H1 (cell line): ENCODE measurements around the gene CNN3. TPM values are rescaled to one million over a fixed set of nuclear protein-coding genes. Genes with fewer than 3 reads are reported as not detected.

Source experiments
- CTCF ChIA-PET: fragments of 300-600 bp; sonication (Branson Sonifier 250); formaldehyde crosslinking; loops from one replicate; lab custom pipeline; 2021; ENCODE audit not compliant: partially characterized antibody; lab: Charles Lee
- POLR2A ChIA-PET: fragments of 300-600 bp; sonication (Branson Sonifier 250); formaldehyde crosslinking; loops from one replicate; lab custom pipeline; 2021; ENCODE audit warnings: inconsistent platforms; ENCODE audit not compliant: partially characterized antibody; lab: Charles Lee
- DNase-seq, 2 experiments: peaks; one replicate each; pipeline versions ENCODE4 v3.0.0 to v3.0.0-alpha.2; 2010 to 2022; ENCODE audit warnings: low spot score in 2 of 2, low read depth in 1 of 2, mixed read lengths in 1 of 2
- FAIRE-seq: peaks from 2 replicates; lab custom pipeline; 2011; peaks lifted over from hg19 to GRCh38; lab: Jason Lieb, UNC
- H2AFZ ChIP-seq: 2 replicates; pipeline ENCODE4 v1.8.1; 2012; ENCODE audit warnings: low read length, inconsistent platforms
- H2AK5ac ChIP-seq: 2 replicates; pipeline ENCODE4 v1.6.1; 2013; ENCODE audit warnings: low read depth, low read length
- H2BK120ac ChIP-seq: replicated peaks from 2 replicates; pipeline ENCODE3; 2013; ENCODE audit warnings: low read depth, low read length, inconsistent platforms
- H2BK12ac ChIP-seq: 2 replicates; pipeline ENCODE4 v1.6.1; 2013; ENCODE audit warnings: low read depth, low read length
- H2BK15ac ChIP-seq: 2 replicates; pipeline ENCODE4 v1.6.1; 2013; ENCODE audit warnings: low read length
- H2BK20ac ChIP-seq: 2 replicates; pipeline ENCODE4 v1.6.1; 2013; ENCODE audit warnings: low read length
- H2BK5ac ChIP-seq: 2 replicates; pipeline ENCODE4 v1.6.1; 2013; ENCODE audit warnings: low read depth, low read length
- H3K14ac ChIP-seq: 2 replicates; pipeline ENCODE4 v1.6.1; 2013; ENCODE audit warnings: inconsistent platforms; ENCODE audit not compliant: insufficient read length
- H3K18ac ChIP-seq: 2 replicates; pipeline ENCODE4 v1.6.1; 2013; ENCODE audit warnings: low read length; ENCODE audit errors: extremely low read depth
- H3K23ac ChIP-seq: 2 replicates; pipeline ENCODE4 v1.6.1; 2013; ENCODE audit warnings: inconsistent platforms; ENCODE audit not compliant: insufficient read length
- H3K23me2 ChIP-seq: 2 replicates; pipeline ENCODE4 v1.6.1; 2013; ENCODE audit warnings: low read depth, low read length
- H3K27ac ChIP-seq: 2 replicates; pipeline ENCODE4 v1.6.1; 2011; ENCODE audit warnings: low read depth, low read length, inconsistent platforms
- H3K27me3 ChIP-seq, 4 experiments: replicated peaks in 1 of 4; 1 replicate in 1 of 4; 2 replicates in 3 of 4; pipeline versions ENCODE4 v1.6.1 to v1.8.1; 2011 to 2013; ENCODE audit warnings: low read length in 3 of 4, mild to moderate bottlenecking in 3 of 4, inconsistent platforms in 2 of 4, mixed read lengths in 2 of 4, moderate library complexity in 1 of 4; ENCODE audit not compliant: control insufficient read depth in 3 of 4, insufficient read depth in 3 of 4; ENCODE audit errors: extremely low read depth in 1 of 4
- H3K36me3 ChIP-seq, 4 experiments: 2 replicates each; pipeline versions ENCODE4 v1.6.1 to v1.8.1; 2011 to 2013; ENCODE audit warnings: mild to moderate bottlenecking in 4 of 4, low read length in 3 of 4, moderate library complexity in 2 of 4, control low read depth in 1 of 4, inconsistent platforms in 1 of 4; ENCODE audit not compliant: insufficient read depth in 4 of 4, control insufficient read depth in 2 of 4
- H3K4ac ChIP-seq: replicated peaks from 2 replicates; pipeline ENCODE3; 2013; ENCODE audit warnings: low read length, low read depth, mixed read lengths, inconsistent platforms; ENCODE audit not compliant: insufficient read length
- H3K4me1 ChIP-seq, 4 experiments: replicated peaks in 1 of 4; 1 replicate in 1 of 4; 2 replicates in 3 of 4; pipeline versions ENCODE4 v1.6.1 to v1.8.1; 2011 to 2013; ENCODE audit warnings: low read length in 3 of 4, inconsistent platforms in 2 of 4, mixed read lengths in 1 of 4; ENCODE audit not compliant: insufficient read depth in 4 of 4, control insufficient read depth in 3 of 4
- H3K4me2 ChIP-seq, 2 experiments: 2 replicates each; pipeline versions ENCODE4 v1.6.1 to v1.8.1; 2011 to 2013; ENCODE audit warnings: low read depth in 2 of 2, low read length in 2 of 2, control low read depth in 1 of 2, inconsistent platforms in 1 of 2, mild to moderate bottlenecking in 1 of 2; ENCODE audit not compliant: insufficient read depth in 1 of 2
- H3K4me3 ChIP-seq, 4 experiments: fragments of 200-600, 300-600 bp in 1 of 4; sonication (generic), shearing (Covaris generic), sonication (Bioruptor Twin) in 1 of 4; 2 replicates each; pipeline versions ENCODE4 v1.5.1 to v1.8.1; 2011 to 2016; ENCODE audit warnings: low read length in 4 of 4, low read depth in 3 of 4, control low read depth in 2 of 4, inconsistent platforms in 2 of 4, mild to moderate bottlenecking in 2 of 4, mixed read lengths in 1 of 4, moderate library complexity in 1 of 4; ENCODE audit not compliant: insufficient read depth in 2 of 4; ENCODE audit errors: extremely low read depth in 1 of 4
- H3K56ac ChIP-seq: replicated peaks from 2 replicates; pipeline ENCODE3; 2013; ENCODE audit warnings: low read depth, mild to moderate bottlenecking, mixed read lengths, low read length, inconsistent platforms; ENCODE audit not compliant: insufficient read length
- H3K79me1 ChIP-seq: 2 replicates; pipeline ENCODE4 v1.6.1; 2013; ENCODE audit warnings: low read depth, low read length, control low read depth
- H3K79me2 ChIP-seq, 2 experiments: 2 replicates each; pipeline versions ENCODE4 v1.6.1 to v1.8.1; 2012 to 2013; ENCODE audit warnings: low read length in 2 of 2, mild to moderate bottlenecking in 2 of 2, inconsistent platforms in 1 of 2; ENCODE audit not compliant: insufficient read depth in 2 of 2, control insufficient read depth in 1 of 2
- H3K9ac ChIP-seq, 4 experiments: replicated peaks in 1 of 4; 1 replicate in 1 of 4; 2 replicates in 3 of 4; pipeline versions ENCODE4 v1.6.1 to v1.8.1; 2011 to 2013; ENCODE audit warnings: low read depth in 3 of 4, low read length in 3 of 4, control low read depth in 2 of 4, mild to moderate bottlenecking in 2 of 4, moderate library complexity in 2 of 4, inconsistent platforms in 1 of 4; ENCODE audit errors: extremely low read depth in 1 of 4
- H3K9me3 ChIP-seq, 2 experiments: 2 replicates each; pipeline versions ENCODE4 v1.6.1 to v1.8.1; 2012 to 2013; ENCODE audit warnings: mild to moderate bottlenecking in 2 of 2, moderate library complexity in 2 of 2, control low read depth in 1 of 2, inconsistent platforms in 1 of 2, low read depth in 1 of 2, low read length in 1 of 2, mixed read lengths in 1 of 2; ENCODE audit not compliant: insufficient read depth in 2 of 2
- H4K20me1 ChIP-seq, 2 experiments: replicated peaks in 1 of 2; 2 replicates each; pipeline versions ENCODE3 to v1.8.1; 2011 to 2013; ENCODE audit warnings: inconsistent platforms in 2 of 2, low read length in 2 of 2, mild to moderate bottlenecking in 1 of 2; ENCODE audit not compliant: insufficient read depth in 2 of 2, control insufficient read depth in 1 of 2
- H4K5ac ChIP-seq: 2 replicates; pipeline ENCODE4 v1.6.1; 2013; ENCODE audit warnings: low read length, low read depth, mixed read lengths, inconsistent platforms; ENCODE audit not compliant: insufficient read length
- H4K8ac ChIP-seq: 2 replicates; pipeline ENCODE4 v1.8.0; 2013; ENCODE audit warnings: mild to moderate bottlenecking, moderate library complexity, low read length, inconsistent platforms; ENCODE audit not compliant: insufficient read depth; ENCODE audit errors: extremely low read depth
- H4K91ac ChIP-seq: replicated peaks from 2 replicates; pipeline ENCODE3; 2013; ENCODE audit warnings: low read length, mixed read lengths, inconsistent platforms; ENCODE audit not compliant: insufficient read length
- ASH2L ChIP-seq: fragments of 200-600, 300-600 bp; sonication (generic); IDR thresholded peaks from one replicate; pipeline ENCODE4 v1.7.1; 2017; ENCODE audit warnings: low read length
- BACH1 ChIP-seq: IDR thresholded peaks from 2 replicates; pipeline ENCODE4 v1.6.1; 2012; ENCODE audit warnings: low read length, improper control_type of control experiment
- CBX8 ChIP-seq: fragments of 300-800, 300-1000 bp; sonication (generic); IDR thresholded peaks from 2 replicates; pipeline ENCODE4 v1.7.1; 2016; ENCODE audit warnings: low read depth, low read length, borderline replicate concordance
- CTBP2 ChIP-seq: IDR thresholded peaks from 2 replicates; pipeline ENCODE4 v1.7.0; 2011; ENCODE audit warnings: borderline replicate concordance, mild to moderate bottlenecking, moderate library complexity, mixed read lengths, low read length; ENCODE audit not compliant: insufficient read depth, insufficient read length
- E2F6 ChIP-seq: IDR thresholded peaks from 2 replicates; pipeline ENCODE4 v1.6.1; 2012; ENCODE audit warnings: inconsistent platforms
- KDM4A ChIP-seq: IDR thresholded peaks from one replicate; pipeline ENCODE4 v1.7.1; 2012; ENCODE audit warnings: low read depth, mild to moderate bottlenecking, moderate library complexity, low read length, inconsistent platforms; ENCODE audit not compliant: severe bottlenecking
- MAX ChIP-seq: IDR thresholded peaks from 2 replicates; pipeline ENCODE4 v1.6.1; 2012; ENCODE audit warnings: inconsistent platforms
- POLR2A ChIP-seq, 2 experiments: IDR thresholded peaks; 1 replicate in 1 of 2; 2 replicates in 1 of 2; pipeline ENCODE4 v1.6.1; 2011; ENCODE audit warnings: low read depth in 2 of 2, low read length in 2 of 2, mild to moderate bottlenecking in 2 of 2; ENCODE audit errors: control extremely low read depth in 1 of 2
- RAD21 ChIP-seq, 2 experiments: IDR thresholded peaks in 1 of 2; conservative IDR thresholded peaks in 1 of 2; 2 replicates each; pipeline ENCODE4 v1.6.1; 2011; ENCODE audit warnings: low read depth in 2 of 2, low read length in 2 of 2, improper control_type of control experiment in 1 of 2, inconsistent platforms in 1 of 2, mild to moderate bottlenecking in 1 of 2, moderate library complexity in 1 of 2
- SIX5 ChIP-seq: IDR thresholded peaks from 2 replicates; pipeline ENCODE4 v1.6.1; 2011; ENCODE audit warnings: mild to moderate bottlenecking, low read depth, low read length
- SP2 ChIP-seq: IDR thresholded peaks from 2 replicates; pipeline ENCODE4 v1.6.1; 2012; ENCODE audit warnings: mild to moderate bottlenecking, low read length, inconsistent platforms
- SUZ12 ChIP-seq: fragments of 200-600 bp; sonication (generic); IDR thresholded peaks from 2 replicates; pipeline ENCODE4 v1.6.1; 2012; ENCODE audit warnings: mild to moderate bottlenecking, inconsistent platforms, low read length, moderate library complexity, mixed read lengths
- TBP ChIP-seq: IDR thresholded peaks from 2 replicates; pipeline ENCODE4 v1.6.1; 2011; ENCODE audit warnings: low read depth, low read length, improper control_type of control experiment
- TCF12 ChIP-seq: IDR thresholded peaks from 2 replicates; pipeline ENCODE4 v1.6.1; 2011; ENCODE audit warnings: low read depth, mild to moderate bottlenecking, low read length
- WGBS, 2 experiments: shearing (Covaris generic) in 1 of 2; methylation state at CpG; one replicate each; pipeline versions ENCODE4 v1.1.6 to v1.1.7; 2013 to 2015; ENCODE audit warnings: low lambda C conversion rate in 2 of 2, mixed read lengths in 2 of 2, inconsistent platforms in 1 of 2, low coverage in 1 of 2, missing lambda C conversion rate in 1 of 2; ENCODE audit not compliant: insufficient replicate concordance in 2 of 2, insufficient coverage in 1 of 2, insufficient read length in 1 of 2; ENCODE audit errors: extremely low coverage in 1 of 2, missing lambda C conversion rate in 1 of 2; 5-methylcytosine and 5-hydroxymethylcytosine counted together
- polyA plus RNA-seq, 7 experiments: library from polyadenylated mRNA; depleted of rRNA in 3 of 7; stranded (reverse) in 5 of 7; unstranded in 2 of 7; fragments of >200 nt in 5 of 7; fragments of 200-250 nt in 2 of 7; gene quantifications; 1 replicate in 5 of 7; 2 replicates in 1 of 7; 4 replicates in 1 of 7; pipeline versions ENCODE4 v1.2.1 to v1.2.3, GENCODE V29; 2011 to 2013; ENCODE audit warnings: missing spikeins in 2 of 7, mixed read lengths in 2 of 7
- total RNA-seq: library from RNA; stranded (reverse); fragmentation: NEBNext Ultra II Directional; extraction: Animal tissue kit (Norgen Biotek cat#: 25700); gene quantifications from 2 replicates; pipeline ENCODE4 v1.2.1, GENCODE V29; 2021

CNN3 gene
- total and polyA plus RNA-seq, 2 of the 8 experiments (the other 6 are each of a cell fraction or from before 2014, with no cell fraction given), result 134 to 266 TPM

- Histone ChIP-seq H3K9me3 (no peaks in the 10 kb centered on the region), H2BK5ac (no peak overlapping the region), H4K91ac (no peak overlapping the region), H2BK15ac (no peak overlapping the region), H3K79me1 (no peaks in the 10 kb centered on the region), H3K4me2 (no peak overlapping the region), H3K4me3 (no peak overlapping the region), H4K20me1 (no peaks in the 10 kb centered on the region), H3K4me1 (peaks cover 0 to 6% (median under 1%) of the 10 kb centered on the region in 4 experiments; a peak in 3 of 7 replicates), H2BK120ac (no peak overlapping the region), H4K8ac (no peak overlapping the region), H3K14ac (no peak overlapping the region), H3K36me3 (no peaks in the 10 kb centered on the region), H3K4ac (no peak overlapping the region), H4K5ac (no peak overlapping the region), H2AK5ac (no peak overlapping the region), H3K23me2 (no peaks in the 10 kb centered on the region), H3K23ac (no peak overlapping the region), H3K27ac (no peak overlapping the region), H3K27me3 (peaks cover 0 to 5% (median 2%) of the 10 kb centered on the region in 4 experiments; a peak in 3 of 7 replicates), H3K56ac (no peak overlapping the region), H2AFZ (no peak overlapping the region), H3K79me2 (no peaks in the 10 kb centered on the region), H3K9ac (no peak overlapping the region), H2BK12ac (no peak overlapping the region), H3K18ac (no peak overlapping the region), H2BK20ac (no peak overlapping the region)
- ChIA-PET CTCF (interaction anchor here (1.0 to 5.1 kb wide), 10 partner anchors 11 to 192 kb away, joined by 3 to 55 read pairs (median 10); partner anchors contain the start of gene SLC44A3), POLR2A (no interaction called here)
- DNase-seq (no peak), FAIRE-seq (no peak)
- 67% methylated on average over 2 of the region's 2 CpGs; no CpG with 5 or more reads in 1 of the 2 experiments for WGBS, 2 experiments
- TF ChIP-seq MAX (no peak), RAD21 (IDR thresholded peaks at IDR 0.05 in 1 of 2, conservative IDR thresholded peaks at IDR 0.05 in 1 of 2; ENCODE audit: low read depth in 2 of 2, low read length in 2 of 2) (no peak), POLR2A (IDR thresholded peaks at IDR 0.05; ENCODE audit: control extremely low read depth in 1 of 2, low read depth in 2 of 2, low read length in 2 of 2) (no peak), KDM4A (no peak), SUZ12 (no peak), SP2 (no peak), CBX8 (no peak), TBP (no peak), E2F6 (no peak), BACH1 (no peak), TCF12 (no peak), ASH2L (no peak), SIX5 (no peak), CTBP2 (no peak)
Measured at GRCh38 chr1:94852788-94853187, 74.1 kb downstream of the CNN3 start.
